DLD1 (cell line): ENCODE measurements around the gene OOSP3.
"Not testable (repeated sequence)": the region's sequence is repeated elsewhere in the genome, so short reads cannot be mapped to it uniquely, and the experiment has no call there.

ENCODE experiments used
- in situ Hi-C: cut with HindIII; loops from 2 replicates; pipeline ENCODE4 v1.10.0; 2017; ENCODE audit warnings: low sequenced_read_pairs

The OOSP3 gene

GRCh38 chr11:59878575-59878974, at the start of gene OOSP3:
TSS of gene OOSP3 (plus strand) at chr11:59878782. CDS start at chr11:59878809, 27 bp downstream.
- in situ Hi-C loops = no loop called here

GRCh38 chr11:59829358-59829757, 49.2 kb upstream of the OOSP3 start:
- in situ Hi-C loops = no loop called here

GRCh38 chr11:59833602-59834001, 45.0 kb upstream of the OOSP3 start:
- in situ Hi-C loops = no loop called here

- in situ Hi-C loops = no loop called here
These were observed 39.0 kb upstream of the OOSP3 start for GRCh38 chr11:59839615-59840014.

- in situ Hi-C loops = no loop called here
These were observed 37.1 kb upstream of the OOSP3 start for GRCh38 chr11:59841514-59841913.

- in situ Hi-C loops = no loop called here
These were observed 36.3 kb upstream of the OOSP3 start for GRCh38 chr11:59842316-59842715.

- in situ Hi-C loops = no loop called here
These were observed 33.2 kb upstream of the OOSP3 start, which contains the start of gene CBLIF for GRCh38 chr11:59845399-59845798. TSS of gene CBLIF (minus strand) at chr11:59845499. CDS start at chr11:59845453, 46 bp downstream.

GRCh38 chr11:59846556-59846955, 32.0 kb upstream of the OOSP3 start:
- in situ Hi-C loops = no loop called here

- in situ Hi-C loops = no loop called here
These were observed 31.0 kb upstream of the OOSP3 start for GRCh38 chr11:59847626-59848025.

- in situ Hi-C loops = not testable (repeated sequence)
These were observed 30.1 kb upstream of the OOSP3 start for GRCh38 chr11:59848439-59848838.

- in situ Hi-C loops = no loop called here
These were observed 29.5 kb upstream of the OOSP3 start for GRCh38 chr11:59849129-59849528.

GRCh38 chr11:59849551-59849950, 29.0 kb upstream of the OOSP3 start:
- in situ Hi-C loops = not testable (repeated sequence)

- in situ Hi-C loops = not testable (repeated sequence)
These were observed 27.2 kb upstream of the OOSP3 start for GRCh38 chr11:59851416-59851815.

GRCh38 chr11:59854871-59855270, 23.7 kb upstream of the OOSP3 start:
- in situ Hi-C loops = no loop called here

GRCh38 chr11:59857439-59858434, 20.8 kb upstream of the OOSP3 start:
- in situ Hi-C loops = no loop called here

GRCh38 chr11:59859673-59860072, 18.9 kb upstream of the OOSP3 start:
- in situ Hi-C loops = no loop called here

GRCh38 chr11:59862252-59862651, 16.3 kb upstream of the OOSP3 start:
- in situ Hi-C loops = no loop called here

GRCh38 chr11:59865031-59865430, 13.6 kb upstream of the OOSP3 start:
- in situ Hi-C loops = no loop called here

- in situ Hi-C loops = no loop called here
These were observed 12.2 kb upstream of the OOSP3 start, which contains the start of gene TCN1 for GRCh38 chr11:59866397-59866796. TSS of gene TCN1 (minus strand) at chr11:59866487. CDS start at chr11:59866470, 17 bp downstream.

- in situ Hi-C loops = no loop called here
These were observed 11.7 kb upstream of the OOSP3 start for GRCh38 chr11:59866836-59867235.

- in situ Hi-C loops = no loop called here
These were observed 10.6 kb upstream of the OOSP3 start for GRCh38 chr11:59867946-59868345.

GRCh38 chr11:59872076-59872475, 6.5 kb upstream of the OOSP3 start:
- in situ Hi-C loops = no loop called here
